Stimulated activated CD4-positive, alpha-beta T cell treated with anti-CD3 and anti-CD28 coated beads, TNF-alpha, amount 100 ng/mL, for 1 hour (primary cell): ENCODE data around the gene F2.
"Not testable (repeated sequence)": the region's sequence is repeated elsewhere in the genome, so short reads cannot be mapped to it uniquely, and the experiment has no call there.

Experiments
- DNase-seq, 3 donors: peaks; one replicate each; pipeline ENCODE4 v3.0.0-alpha.2; 2020; ENCODE audit warnings: low read depth in 3 of 3, low spot score in 1 of 3

F2 gene

DNA sequence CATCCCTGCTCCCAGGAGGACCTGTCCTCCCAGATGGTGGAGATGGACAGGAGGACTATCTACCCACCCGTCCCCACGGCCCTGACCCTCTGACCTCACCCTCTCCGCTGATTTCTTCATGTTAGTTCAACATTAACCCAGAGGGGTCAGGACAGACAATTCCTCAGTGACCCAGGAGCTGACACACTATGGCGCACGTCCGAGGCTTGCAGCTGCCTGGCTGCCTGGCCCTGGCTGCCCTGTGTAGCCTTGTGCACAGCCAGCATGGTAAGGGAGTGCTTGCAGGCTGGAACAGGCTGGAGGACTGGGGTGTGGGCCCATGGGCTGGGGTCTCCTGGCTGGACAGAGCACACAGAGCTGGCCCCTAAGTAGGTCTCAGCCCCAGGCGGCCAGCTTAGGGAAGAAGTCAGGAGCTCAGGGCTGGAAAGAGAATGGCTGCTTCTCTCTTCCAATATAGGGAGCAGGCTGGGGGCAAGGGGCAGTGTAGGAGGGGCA, at the start of gene F2:
TSS of gene F2 (plus strand) at position 166 of the 495 bp plus-strand sequence. CDS start at position 189, 23 bp downstream.
- no peak for DNase-seq

DNA sequence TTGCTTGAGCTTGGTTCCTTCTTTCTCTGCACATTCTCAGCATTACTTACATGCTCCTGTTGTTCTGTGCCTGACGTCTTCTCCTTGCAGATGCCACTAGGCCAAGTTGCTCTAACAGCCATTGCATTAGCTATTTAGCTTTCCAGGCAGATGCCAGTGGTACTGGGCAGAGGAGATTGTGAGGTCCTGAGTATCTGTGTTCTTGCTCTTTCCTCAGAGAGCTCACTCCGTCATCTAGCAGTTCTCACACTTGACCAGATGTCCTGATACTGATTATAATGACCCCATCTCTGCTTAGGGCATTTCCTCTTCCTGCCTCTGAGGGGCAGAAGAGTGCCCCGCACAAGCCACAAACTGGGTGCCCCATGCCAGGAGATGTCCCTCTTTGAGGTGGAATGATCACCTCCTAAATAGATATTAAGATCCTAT, 49.3 kb upstream of the F2 start:
- no peak for DNase-seq

DNA sequence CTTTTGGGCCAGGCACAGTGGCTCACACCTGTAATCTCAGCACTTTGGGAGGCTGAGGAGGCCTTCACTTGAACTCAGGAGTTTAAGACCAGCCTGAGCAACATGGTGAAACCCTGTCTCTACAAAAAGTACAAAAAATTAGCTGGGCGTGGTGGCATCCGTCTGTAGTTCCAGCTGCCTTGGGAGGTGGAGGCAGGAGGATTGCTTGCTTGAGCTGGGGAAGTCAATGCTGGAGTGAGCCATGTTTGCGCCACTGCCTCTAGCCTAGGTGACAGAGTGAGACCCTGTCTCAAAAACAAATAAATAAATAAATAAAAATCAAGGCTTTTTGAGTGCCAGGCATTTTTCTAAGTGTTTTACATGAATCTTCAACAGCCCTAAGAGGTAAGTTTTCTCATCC, 48.5 kb upstream of the F2 start:
- not testable (repeated sequence) for DNase-seq

- DNase-seq: no peak
Measured at GRCh38 chr11:46671958-46672315, 47.1 kb upstream of the F2 start.

- no peak for DNase-seq
Measured at GRCh38 chr11:46672381-46672839, 46.6 kb upstream of the F2 start.

- DNase-seq: no peak
Measured at GRCh38 chr11:46673713-46674462, 45.1 kb upstream of the F2 start.

DNA sequence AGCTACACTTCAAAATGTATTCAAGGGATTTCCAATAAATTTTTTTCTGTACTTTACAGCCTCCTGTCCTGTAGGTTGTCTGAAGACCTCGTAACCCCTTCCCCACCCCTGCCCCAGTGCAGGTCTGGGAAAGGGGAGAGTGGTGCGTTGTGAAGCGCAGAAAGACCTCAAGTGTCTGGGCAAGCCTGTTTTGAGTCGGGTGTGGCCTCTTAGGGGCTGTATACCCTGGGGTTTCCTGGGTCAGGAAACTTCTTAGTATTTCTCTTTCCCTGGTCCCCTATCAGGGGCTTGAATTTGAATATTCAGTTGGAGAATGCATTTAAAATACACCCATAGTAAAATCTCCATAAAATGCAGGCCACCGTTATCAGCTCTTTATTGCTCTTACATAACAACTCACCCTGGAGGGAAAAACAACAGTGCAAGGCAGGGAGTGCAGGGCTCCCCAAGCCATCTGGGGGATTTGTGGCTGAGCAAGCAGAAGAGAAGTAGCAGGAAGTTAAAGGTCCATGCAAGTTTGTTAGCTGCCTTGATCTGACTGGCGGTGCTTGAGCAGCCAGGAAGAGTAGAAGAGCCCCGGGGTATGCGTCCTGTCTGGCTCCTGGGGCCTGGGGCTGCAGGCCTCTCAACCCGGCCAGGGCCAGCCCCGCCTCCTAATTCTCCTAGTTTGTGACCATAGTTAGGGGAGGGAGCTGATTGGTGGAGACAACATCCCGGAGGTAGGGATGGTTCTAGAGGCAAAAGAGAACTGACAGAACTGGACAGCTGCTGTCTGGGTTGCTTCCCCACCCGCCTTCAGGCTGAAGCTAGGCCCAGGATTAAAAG, 44.3 kb upstream of the F2 start:
- DNase-seq: no peak

- no peak for DNase-seq
Measured at GRCh38 chr11:46675288-46675851, 43.6 kb upstream of the F2 start.

DNA sequence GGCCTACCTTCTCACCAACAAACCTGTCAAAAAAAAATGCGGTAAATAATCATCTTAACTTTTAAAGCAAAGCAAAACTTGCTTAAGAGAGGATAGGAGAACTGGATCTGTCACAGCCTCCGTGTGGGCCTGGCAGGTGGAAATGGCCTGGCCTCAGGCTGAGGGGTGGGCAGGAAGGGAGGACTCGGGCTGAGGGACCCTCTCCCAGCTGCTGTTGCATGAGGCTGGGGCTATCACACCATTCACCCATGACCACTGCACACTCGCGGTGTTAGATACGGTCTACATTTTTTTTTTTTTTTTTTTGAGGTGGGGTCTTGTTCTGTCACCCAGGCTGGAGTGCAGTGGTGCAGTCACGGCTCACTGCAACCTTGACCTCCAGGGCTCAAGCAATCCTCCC, 43.1 kb upstream of the F2 start:
- DNase-seq: no peak

DNA sequence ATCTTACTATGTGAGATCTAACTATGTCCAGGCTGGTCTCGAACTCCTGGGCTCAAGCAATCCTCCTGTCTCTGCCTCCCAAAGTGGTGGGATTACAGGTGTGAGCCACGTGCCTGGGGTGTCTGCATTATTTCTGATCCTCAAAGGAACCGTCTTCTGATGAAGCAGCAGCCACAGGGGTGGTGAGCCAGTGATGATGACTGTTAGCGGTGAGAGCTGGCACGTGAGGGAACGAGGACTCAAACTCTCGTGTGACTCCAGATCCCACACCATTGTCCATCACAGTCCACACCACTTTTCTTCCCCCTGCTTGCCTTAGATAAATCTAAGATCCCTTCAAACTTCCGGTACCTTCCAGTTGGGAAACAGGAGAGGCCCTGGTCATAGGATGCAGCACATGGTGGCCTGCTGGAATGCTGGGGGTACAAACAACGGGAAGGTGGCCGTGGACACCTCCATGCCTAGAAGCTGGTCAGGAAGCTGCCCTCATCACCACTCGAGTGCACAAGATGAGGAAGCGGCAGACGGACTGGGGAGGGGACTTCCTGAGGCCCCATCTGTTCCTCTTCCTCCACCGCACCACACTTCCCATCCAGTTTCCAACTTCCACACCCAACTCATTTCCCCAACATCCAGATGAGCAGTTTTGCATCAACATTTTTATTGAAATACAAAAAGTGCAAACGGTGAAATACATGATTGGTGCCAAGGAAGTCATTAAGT, 42.4 kb upstream of the F2 start:
- DNase-seq: no peak

GRCh38 chr11:46677169-46677568, 41.8 kb upstream of the F2 start:
- no peak for DNase-seq

DNA sequence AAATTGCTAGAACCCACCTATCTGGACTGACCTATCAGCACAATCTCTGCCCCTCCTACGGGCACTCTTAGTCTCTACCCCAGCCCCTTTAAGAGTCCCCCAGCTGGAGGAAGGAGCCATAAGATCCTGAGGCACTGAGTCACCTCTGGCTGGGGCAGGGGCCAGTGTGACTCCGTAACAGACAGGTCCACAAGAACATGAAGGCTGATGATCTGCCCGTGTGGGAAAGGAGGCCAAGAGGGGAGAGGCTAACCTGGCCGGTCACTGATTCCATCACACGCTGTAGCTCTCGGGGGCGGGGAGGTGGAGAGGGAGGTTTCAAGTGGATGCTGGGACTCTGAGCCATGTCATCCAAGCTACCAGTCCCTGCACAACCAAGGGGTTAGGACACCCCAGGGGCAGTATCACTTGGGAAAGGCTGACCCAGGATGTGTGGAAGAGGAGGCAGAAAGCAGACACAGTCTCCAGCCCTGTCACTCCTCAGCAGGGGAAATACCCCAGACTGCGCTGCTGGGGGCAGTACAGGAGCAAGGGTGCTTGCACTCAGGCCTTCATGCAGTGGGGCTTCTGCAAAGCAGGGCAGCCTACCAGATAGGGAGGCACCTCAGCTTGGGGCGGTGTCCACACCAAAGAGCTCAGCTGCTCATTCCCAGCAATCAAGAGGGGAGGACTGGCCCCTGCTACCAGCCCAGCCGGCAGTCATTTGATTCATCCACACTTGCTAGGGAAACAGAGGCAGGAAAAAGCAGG, 40.8 kb upstream of the F2 start:
- DNase-seq: no peak

DNA sequence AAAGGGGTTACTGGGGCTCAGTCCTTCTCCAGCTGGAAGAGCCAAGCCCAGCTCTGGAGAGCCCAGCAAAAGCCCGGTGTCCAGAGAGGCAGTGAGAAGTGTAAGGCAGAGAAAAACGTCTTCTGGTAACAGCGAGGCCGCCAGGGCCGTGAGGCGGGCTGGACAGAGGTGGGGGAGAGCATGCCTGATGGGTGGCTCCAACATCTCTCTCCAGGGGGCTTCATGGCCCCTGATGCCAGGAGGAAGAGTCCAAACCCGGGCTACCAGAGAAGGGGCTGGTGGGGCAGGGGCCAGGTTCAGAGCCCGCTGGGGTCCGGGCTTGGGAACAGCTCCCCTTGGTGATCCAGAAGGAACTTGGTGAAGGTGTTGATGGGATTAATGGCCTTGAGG, 40.3 kb upstream of the F2 start:
- no peak for DNase-seq

DNA sequence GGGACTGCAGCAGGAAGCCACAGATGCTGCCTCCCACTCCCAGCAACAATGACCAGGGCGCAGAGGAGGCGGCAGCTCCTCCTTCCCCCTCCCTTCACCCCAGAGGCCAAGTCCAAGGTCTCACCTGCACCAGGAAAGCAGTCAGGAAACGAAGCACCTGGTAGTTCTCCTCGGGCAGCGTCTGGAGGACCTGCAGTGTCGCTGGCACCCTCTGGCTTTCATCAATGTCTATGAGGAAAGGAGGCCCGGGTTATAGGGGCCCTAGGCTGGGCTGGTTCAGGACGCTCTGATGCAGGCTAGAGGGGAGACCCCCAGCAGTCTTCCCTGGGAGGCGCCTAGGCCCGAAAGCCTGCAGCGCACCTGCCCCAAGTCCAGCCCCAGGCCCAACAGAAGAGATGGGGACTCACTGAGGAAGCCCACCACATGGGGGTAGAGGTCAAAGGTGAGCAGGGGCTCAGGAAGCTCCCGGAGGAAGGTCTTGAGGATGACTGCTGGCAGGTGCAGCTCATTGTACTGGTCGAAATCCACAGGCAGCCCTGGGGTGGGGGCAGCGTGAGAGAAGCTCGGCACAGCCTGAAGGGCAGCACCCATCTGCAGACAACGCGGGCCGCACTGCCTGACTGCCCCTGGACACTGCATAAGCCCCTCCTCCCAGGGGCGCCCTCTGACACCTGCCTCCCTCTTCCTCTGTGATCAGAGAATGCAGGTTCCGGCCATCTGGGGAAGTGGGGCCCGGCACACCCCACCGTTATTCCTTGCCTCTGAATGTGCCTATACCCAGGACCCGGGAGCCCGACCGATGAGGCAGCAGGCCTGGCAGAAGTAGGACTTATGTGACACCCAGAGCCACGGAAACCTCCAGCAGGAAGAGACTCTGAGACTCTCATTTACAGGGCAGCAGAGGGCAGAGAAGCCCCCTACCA, 39.5 kb upstream of the F2 start:
- DNase-seq: no peak

GRCh38 chr11:46680164-46680760, 38.8 kb upstream of the F2 start:
- DNase-seq: no peak

- no peak for DNase-seq
Measured at GRCh38 chr11:46680815-46681214, 38.2 kb upstream of the F2 start.

DNA sequence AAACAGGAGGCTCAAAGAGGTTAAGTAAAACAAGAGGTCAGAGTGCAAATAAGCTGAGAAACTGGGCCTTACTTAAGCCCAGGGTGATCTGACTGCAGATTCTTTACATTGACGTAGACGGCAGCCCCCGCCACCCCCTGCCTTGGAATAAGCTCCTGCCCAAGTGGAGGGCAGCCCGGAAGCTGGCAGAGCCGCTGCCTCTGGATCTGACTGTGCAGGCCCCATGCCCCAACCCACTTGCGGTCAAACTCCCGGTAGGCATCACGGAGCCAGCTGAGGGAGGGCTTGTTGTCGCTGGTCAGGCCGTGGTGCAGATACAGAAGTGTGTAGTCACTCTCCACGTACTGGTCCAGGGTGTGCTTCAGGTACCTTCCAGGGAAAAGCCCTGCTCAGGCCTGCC, 37.2 kb upstream of the F2 start:
- DNase-seq: no peak

GRCh38 chr11:46682773-46683752, 36.0 kb upstream of the F2 start:
- no peak for DNase-seq
